Kidney (tissue), 14 donors: ENCODE results near the gene COL6A3. TPM values are rescaled to one million over a fixed set of nuclear protein-coding genes. Genes with fewer than 3 reads are reported as not detected.
A peak's percentile ranks its signal among the peaks of the same experiment; 100 is the strongest.

Source experiments
- DNase-seq, 5 donors: peaks; one replicate each; pipeline ENCODE4 v3.0.0-alpha.2; 2013 to 2020
- FAIRE-seq: peaks from 2 replicates; lab custom pipeline; 2012; peaks lifted over from hg19 to GRCh38; lab: Jason Lieb, UNC
- H3K27ac ChIP-seq, 2 donors: one replicate each; pipeline ENCODE4 v1.7.0; 2013; ENCODE audit warnings: low read depth in 2 of 2, low read length in 2 of 2, inconsistent platforms in 1 of 2
- H3K27me3 ChIP-seq: one replicate; pipeline ENCODE4 v1.7.1; 2013; ENCODE audit warnings: low read length, inconsistent platforms; ENCODE audit not compliant: control insufficient read depth, insufficient read depth
- H3K36me3 ChIP-seq, 3 donors: one replicate each; pipeline versions ENCODE4 v1.7.0 to v1.7.1; 2013; ENCODE audit warnings: low read length in 3 of 3, control low read depth in 1 of 3, inconsistent platforms in 1 of 3; ENCODE audit not compliant: insufficient read depth in 3 of 3, control insufficient read depth in 2 of 3
- H3K4me1 ChIP-seq, 3 donors: one replicate each; pipeline versions ENCODE4 v1.7.0 to v1.7.1; 2013; ENCODE audit warnings: low read length in 3 of 3, inconsistent platforms in 1 of 3, low read depth in 1 of 3; ENCODE audit not compliant: control insufficient read depth in 2 of 3, insufficient read depth in 2 of 3
- H3K4me3 ChIP-seq, 3 donors: one replicate each; pipeline versions ENCODE4 v1.7.0 to v1.8.1; 2013; ENCODE audit warnings: low read length in 3 of 3, control low read depth in 1 of 3, inconsistent platforms in 1 of 3
- H3K9ac ChIP-seq, 3 donors: one replicate each; pipeline versions ENCODE4 v1.7.0 to v1.7.1; 2013; ENCODE audit warnings: low read length in 3 of 3, control low read depth in 1 of 3, inconsistent platforms in 1 of 3
- H3K9me3 ChIP-seq, 3 donors: one replicate each; pipeline versions ENCODE4 v1.7.0 to v1.7.1; 2013; ENCODE audit warnings: low read length in 3 of 3, control low read depth in 1 of 3, inconsistent platforms in 1 of 3; ENCODE audit not compliant: control insufficient read depth in 2 of 3, insufficient read depth in 1 of 3
- intact Hi-C: fragments of 100-400 bp; cut with DNase I; formaldehyde crosslinking; loops from one replicate; pipeline ENCODE4 v1.11.1; 2022
- polyA plus RNA-seq: library from polyadenylated mRNA; stranded (reverse); fragments of 350-450 nt; fragmentation: Illumina TruSeq; extraction: RNeasy Lipid Tissue Mini Kit (QIAGEN cat#74804); gene quantifications from one replicate; pipeline ENCODE4 v1.2.3, GENCODE V29; 2014; ENCODE audit warnings: low read depth, low replicate concordance; ENCODE audit not compliant: insufficient read depth
- total RNA-seq: library from RNA; stranded (reverse); fragmentation: NEBNext Ultra II Directional; extraction: Animal tissue kit (Norgen Biotek cat#: 25700); gene quantifications from one replicate; pipeline ENCODE4 v1.2.1, GENCODE V29; 2021
- TF ChIP-seq, protein P1 (sequence below): IDR thresholded peaks from 3 replicates; pipeline ENCODE4 v1.5.1; 2012; ENCODE audit warnings: mild to moderate bottlenecking, moderate library complexity, borderline replicate concordance; ENCODE audit not compliant: insufficient read depth; ENCODE audit errors: extremely low read depth
- donor health status: control.
- donor health status: control.
- donor health status: control.
- donor health status: control.
- donor health status: control.
- donor health status: DM: yes; HTN: yes; CAD: no.
- donor health status: Normal renal cell carcinoma (clear cell type).

COL6A3 gene
- total and polyA plus RNA-seq, 2 donors from 2014 or later = 3.8 to 59.5 TPM

GRCh38 chr2:237316339-237316738 lies 97.6 kb downstream of the COL6A3 start:
- Histone ChIP-seq H3K27me3 (no peaks in the 10 kb centered on the region), H3K9ac (no peak overlapping the region), H3K9me3 (no peaks in the 10 kb centered on the region), H3K27ac (peak overlapping the region; percentile 1 to 29), H3K4me1 (peaks cover 0 to 2% (median 2%) of the 10 kb centered on the region in 3 donors), H3K4me3 (no peak overlapping the region), H3K36me3 (no peaks in the 10 kb centered on the region)
- intact Hi-C loops = no loop called here
- no peak for FAIRE-seq
- DNase-seq = no peak
- TF ChIP-seq, protein P1, sequence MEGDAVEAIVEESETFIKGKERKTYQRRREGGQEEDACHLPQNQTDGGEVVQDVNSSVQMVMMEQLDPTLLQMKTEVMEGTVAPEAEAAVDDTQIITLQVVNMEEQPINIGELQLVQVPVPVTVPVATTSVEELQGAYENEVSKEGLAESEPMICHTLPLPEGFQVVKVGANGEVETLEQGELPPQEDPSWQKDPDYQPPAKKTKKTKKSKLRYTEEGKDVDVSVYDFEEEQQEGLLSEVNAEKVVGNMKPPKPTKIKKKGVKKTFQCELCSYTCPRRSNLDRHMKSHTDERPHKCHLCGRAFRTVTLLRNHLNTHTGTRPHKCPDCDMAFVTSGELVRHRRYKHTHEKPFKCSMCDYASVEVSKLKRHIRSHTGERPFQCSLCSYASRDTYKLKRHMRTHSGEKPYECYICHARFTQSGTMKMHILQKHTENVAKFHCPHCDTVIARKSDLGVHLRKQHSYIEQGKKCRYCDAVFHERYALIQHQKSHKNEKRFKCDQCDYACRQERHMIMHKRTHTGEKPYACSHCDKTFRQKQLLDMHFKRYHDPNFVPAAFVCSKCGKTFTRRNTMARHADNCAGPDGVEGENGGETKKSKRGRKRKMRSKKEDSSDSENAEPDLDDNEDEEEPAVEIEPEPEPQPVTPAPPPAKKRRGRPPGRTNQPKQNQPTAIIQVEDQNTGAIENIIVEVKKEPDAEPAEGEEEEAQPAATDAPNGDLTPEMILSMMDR = no peak

GRCh38 chr2:237315829-237316225 lies 98.1 kb downstream of the COL6A3 start:
- Histone ChIP-seq H3K4me3 (no peak overlapping the region), H3K27ac (peak overlapping the region; percentile 1 to 29), H3K9ac (no peak overlapping the region), H3K27me3 (no peaks in the 10 kb centered on the region), H3K9me3 (no peaks in the 10 kb centered on the region), H3K4me1 (peaks cover 0 to 2% (median 2%) of the 10 kb centered on the region in 3 donors), H3K36me3 (no peaks in the 10 kb centered on the region)
- TF ChIP-seq, protein P1 = no peak
- intact Hi-C loops = no loop called here
- DNase-seq (no peak), FAIRE-seq (no peak)

DNA sequence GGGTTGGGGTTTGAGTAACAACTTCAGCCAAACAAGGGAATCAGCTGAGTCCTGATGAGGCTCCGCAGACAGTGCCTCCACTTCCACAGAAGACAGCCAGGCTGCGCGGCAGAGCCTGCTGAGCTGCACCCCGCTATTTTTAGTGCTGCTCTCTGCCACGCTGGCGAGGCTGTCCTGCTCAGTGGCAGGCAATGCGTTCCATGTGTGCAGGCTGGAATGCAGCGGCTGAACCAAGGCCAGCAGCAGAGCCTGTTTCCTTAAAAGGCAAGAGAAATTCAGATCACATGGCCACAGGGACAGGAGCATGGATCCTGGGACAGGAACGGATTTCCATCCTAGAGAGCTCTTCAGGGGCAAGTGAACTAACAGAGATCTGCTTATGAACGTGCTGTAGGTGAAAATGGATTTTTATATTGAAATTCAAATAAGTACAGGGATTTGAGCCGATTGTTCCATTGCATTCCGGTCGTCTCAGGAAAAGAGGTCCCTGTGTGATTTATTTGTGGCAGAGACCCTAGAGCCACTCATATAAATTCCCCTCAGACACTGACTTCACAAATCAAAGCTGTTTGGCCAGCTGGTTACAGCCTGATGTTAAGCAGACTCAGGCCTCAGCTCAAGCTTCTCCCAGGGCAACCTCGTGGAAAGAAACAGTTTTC lies 98.7 kb downstream of the COL6A3 start:
- Histone ChIP-seq H3K4me1 (peaks cover 0 to 2% (median 2%) of the 10 kb centered on the region in 3 donors), H3K27me3 (no peaks in the 10 kb centered on the region), H3K36me3 (no peaks in the 10 kb centered on the region), H3K27ac (peak overlapping the region in 1 of 2 donors; percentile 59), H3K9ac (no peak overlapping the region), H3K4me3 (no peak overlapping the region), H3K9me3 (no peaks in the 10 kb centered on the region)
- TF ChIP-seq, protein P1 = no peak
- DNase-seq (peak; percentile 85 to 97 (median 94)), FAIRE-seq (no peak)
- intact Hi-C loops = no loop called here
